Mucosa of stomach (tissue), 1 donor: Measurements from ENCODE around the gene NUDT19.
"Not testable (repeated sequence)": the region's sequence is repeated elsewhere in the genome, so short reads cannot be mapped to it uniquely, and the experiment has no call there.

Source experiments
- H3K27me3 ChIP-seq: one replicate; pipeline ENCODE4 v1.7.0; 2013; ENCODE audit warnings: mild to moderate bottlenecking, low read length; ENCODE audit not compliant: control insufficient read depth, insufficient read depth
- H3K36me3 ChIP-seq: one replicate; pipeline ENCODE4 v1.7.0; 2013; ENCODE audit warnings: low read length; ENCODE audit not compliant: control insufficient read depth, insufficient read depth
- H3K4me1 ChIP-seq: one replicate; pipeline ENCODE4 v1.7.0; 2013; ENCODE audit warnings: mild to moderate bottlenecking, low read length; ENCODE audit not compliant: control insufficient read depth, insufficient read depth
- H3K4me3 ChIP-seq: one replicate; pipeline ENCODE4 v1.7.0; 2013; ENCODE audit warnings: low read length
- H3K9ac ChIP-seq: one replicate; pipeline ENCODE4 v1.7.0; 2013; ENCODE audit warnings: mild to moderate bottlenecking, low read length, moderate library complexity
- H3K9me3 ChIP-seq: one replicate; pipeline ENCODE4 v1.7.0; 2013; ENCODE audit warnings: mild to moderate bottlenecking, low read length, moderate library complexity; ENCODE audit not compliant: control insufficient read depth
- donor health status: Pancreatic carcinoma.

NUDT19 gene

DNA sequence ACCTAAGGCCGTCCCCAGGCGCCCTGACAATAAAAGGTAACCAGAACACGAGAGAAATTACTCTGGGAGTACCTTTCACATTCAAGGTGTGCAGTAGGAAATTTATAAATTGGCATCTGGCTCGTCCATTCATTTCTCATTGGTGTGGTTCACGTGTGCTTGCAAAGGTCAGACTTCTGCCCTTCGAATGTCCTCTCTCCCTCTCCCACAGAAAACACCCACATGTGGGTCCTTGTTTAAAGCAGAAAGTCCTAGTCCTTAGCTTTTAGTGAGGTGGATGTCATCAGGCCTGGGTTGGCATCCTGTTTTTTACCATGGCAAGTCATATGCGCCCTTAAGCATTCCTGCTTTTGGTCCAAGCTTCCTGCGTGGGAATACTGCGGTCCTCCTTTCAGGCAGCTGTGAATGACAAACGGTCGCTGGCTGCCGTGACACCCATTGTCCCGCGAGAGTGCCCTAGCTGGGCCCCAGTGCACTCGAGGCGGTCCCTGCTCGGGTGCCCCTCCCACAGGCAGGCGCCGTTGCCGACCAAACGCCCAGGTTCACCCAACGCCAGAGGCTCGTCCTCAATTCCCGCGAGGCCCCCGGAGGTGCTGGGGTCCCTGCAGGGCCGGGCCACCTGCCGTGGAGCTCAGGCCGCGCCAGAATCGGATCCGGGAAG lies at the start of gene NUDT19:
Gene NUDT19 (plus strand): TSS at position 531 of the 661 bp plus-strand sequence. CDS start 140 bp downstream, outside the sequence.
- H3K4me1 ChIP-seq, result peaks cover 12% of the 10 kb centered on the region
- H3K9me3 ChIP-seq, result no peaks in the 10 kb centered on the region
- peaks cover 14% of the 10 kb centered on the region for H3K27me3 ChIP-seq
- H3K9ac ChIP-seq, result peak within 1 kb of the TSS; percentile 66
- H3K36me3 ChIP-seq, result no peaks in the 10 kb centered on the region
- H3K4me3 ChIP-seq, result peak within 1 kb of the TSS; percentile 51

DNA sequence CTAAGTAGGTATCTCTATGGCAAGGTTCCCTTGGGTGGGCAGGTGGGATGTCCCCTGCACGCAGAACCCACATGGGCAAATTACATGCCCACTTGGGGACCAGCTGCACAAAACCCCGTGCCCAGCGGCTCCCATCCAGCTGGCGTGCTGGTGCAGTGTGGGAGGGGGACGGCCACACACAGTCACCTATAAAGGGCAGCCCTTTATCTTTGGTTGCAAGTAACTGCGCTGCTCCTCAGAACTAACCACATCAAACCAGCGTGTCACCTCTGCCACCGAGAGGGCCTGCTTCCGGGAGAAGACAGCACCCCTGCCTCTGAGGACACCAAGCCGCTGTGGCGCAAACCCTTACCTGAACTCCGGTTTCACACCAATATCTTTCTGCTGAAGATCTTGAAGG lies 48.9 kb upstream of the NUDT19 start:
- Histone ChIP-seq H3K27me3 (no peaks in the 10 kb centered on the region), H3K36me3 (no peaks in the 10 kb centered on the region), H3K9ac (no peak overlapping the region), H3K4me1 (no peaks in the 10 kb centered on the region), H3K4me3 (no peak overlapping the region), H3K9me3 (no peaks in the 10 kb centered on the region)

DNA sequence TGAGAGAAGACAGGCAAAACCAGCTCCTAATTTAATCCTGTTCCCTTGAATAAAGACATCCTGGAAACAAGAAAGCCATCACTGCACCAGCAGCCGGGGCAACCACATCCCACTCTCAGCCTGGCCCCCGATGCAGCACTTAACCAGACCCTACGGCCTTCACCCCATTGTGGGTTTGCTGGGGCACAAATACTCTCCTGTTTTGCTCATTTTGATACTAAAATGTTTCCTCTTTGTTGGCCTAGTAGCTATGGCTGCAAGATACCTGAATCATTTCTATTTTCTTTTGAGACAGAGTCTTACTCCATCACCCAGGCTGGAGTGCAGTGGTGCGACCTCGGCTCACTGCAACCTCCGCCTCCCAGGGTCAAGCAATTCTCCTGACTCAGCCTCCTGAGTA lies 45.1 kb upstream of the NUDT19 start:
- Histone ChIP-seq H3K9ac (no peak overlapping the region), H3K27me3 (no peaks in the 10 kb centered on the region), H3K36me3 (no peaks in the 10 kb centered on the region), H3K9me3 (no peaks in the 10 kb centered on the region), H3K4me1 (no peaks in the 10 kb centered on the region), H3K4me3 (no peak overlapping the region)

DNA sequence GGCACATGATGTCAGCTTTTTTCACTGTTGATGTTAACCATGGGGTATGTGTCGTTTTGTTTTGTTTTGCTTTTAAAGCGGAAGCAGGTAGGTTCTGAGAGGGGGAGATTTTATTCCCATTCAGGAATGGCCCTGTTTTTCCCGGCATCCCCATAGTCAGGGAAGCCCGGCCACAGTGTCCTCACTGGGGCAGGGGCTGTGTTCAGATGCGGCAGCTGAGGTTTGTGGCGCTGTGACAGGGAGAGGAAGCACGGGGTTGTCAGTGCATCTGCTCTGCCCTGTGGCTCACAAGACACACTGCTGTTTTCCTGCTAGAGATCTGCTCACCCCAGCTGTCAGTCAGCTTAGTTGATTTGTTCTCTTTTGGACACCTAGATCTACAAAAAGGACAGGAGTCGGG lies 44.3 kb upstream of the NUDT19 start:
- no peaks in the 10 kb centered on the region for H3K9me3 ChIP-seq
- H3K9ac ChIP-seq, result no peak overlapping the region
- H3K36me3 ChIP-seq, result no peaks in the 10 kb centered on the region
- no peaks in the 10 kb centered on the region for H3K4me1 ChIP-seq
- no peaks in the 10 kb centered on the region for H3K27me3 ChIP-seq
- H3K4me3 ChIP-seq, result no peak overlapping the region

DNA sequence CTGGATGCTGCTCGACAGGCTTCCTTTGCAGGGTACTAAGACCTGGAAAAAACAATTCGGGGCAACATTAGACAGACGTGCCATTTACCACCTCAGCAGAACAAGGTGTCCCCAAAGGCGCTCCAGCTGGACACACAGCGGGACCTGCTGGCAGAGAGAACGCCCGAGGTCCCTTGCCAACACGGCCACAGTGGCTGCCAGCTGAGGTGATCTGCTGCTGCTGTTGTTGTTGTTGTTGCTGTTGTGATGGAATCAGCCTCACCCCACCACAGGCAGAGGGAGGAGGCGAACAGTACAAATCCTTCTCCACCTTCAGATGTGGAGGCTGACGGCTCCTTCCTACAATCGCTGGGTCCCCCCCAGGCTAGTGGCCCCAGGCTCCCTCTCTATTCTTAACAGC lies 41.9 kb upstream of the NUDT19 start:
- Histone ChIP-seq H3K9ac (no peak overlapping the region), H3K4me3 (no peak overlapping the region), H3K9me3 (no peaks in the 10 kb centered on the region), H3K36me3 (no peaks in the 10 kb centered on the region), H3K27me3 (no peaks in the 10 kb centered on the region), H3K4me1 (peaks cover 4% of the 10 kb centered on the region)

DNA sequence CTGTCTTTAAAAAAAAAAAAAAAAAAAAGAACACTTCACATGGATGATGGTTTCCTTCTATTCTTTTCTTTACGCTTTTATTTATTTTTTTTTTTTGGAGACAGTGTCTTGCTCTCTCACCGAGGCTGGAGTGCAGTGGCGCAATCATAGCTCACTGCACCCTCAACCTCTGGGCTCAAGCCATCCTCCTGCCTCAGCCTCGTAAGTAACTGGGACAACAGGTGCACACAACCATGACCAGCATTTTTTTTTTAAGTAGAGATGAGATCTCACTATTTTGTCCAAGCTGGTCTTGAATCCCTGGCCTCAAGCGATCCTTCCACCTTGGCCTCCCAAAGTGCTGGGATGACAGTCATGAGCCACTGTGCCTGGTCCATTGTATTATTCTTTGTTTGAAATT lies 41.0 kb upstream of the NUDT19 start:
- Histone ChIP-seq H3K9me3 (no peaks in the 10 kb centered on the region), H3K27me3 (no peaks in the 10 kb centered on the region), H3K36me3 (no peaks in the 10 kb centered on the region), H3K4me1 (peaks cover 4% of the 10 kb centered on the region), H3K9ac (no peak overlapping the region), H3K4me3 (no peak overlapping the region)

DNA sequence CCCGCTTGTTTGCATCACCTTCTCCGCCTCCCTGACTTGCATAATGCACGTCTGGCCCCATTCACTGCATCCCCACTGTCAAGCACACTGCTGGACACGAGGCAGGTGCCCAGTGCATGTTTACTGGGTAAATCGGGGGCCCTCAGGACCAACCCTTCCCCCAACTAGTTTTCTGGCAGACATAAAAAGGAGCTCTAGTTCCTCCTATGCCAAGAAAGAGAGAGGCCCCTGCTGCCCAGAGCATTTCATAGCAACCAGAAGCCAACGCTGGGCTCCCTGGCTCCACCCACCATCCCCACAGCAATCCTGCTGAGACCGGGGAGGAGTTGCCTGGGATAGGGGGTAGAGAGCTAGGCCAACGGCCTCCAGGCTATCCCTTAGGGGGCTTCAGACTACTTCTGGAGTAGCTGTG lies 39.9 kb upstream of the NUDT19 start:
- no peak overlapping the region for H3K9ac ChIP-seq
- H3K9me3 ChIP-seq, result no peaks in the 10 kb centered on the region
- no peaks in the 10 kb centered on the region for H3K27me3 ChIP-seq
- H3K36me3 ChIP-seq, result no peaks in the 10 kb centered on the region
- H3K4me1 ChIP-seq, result peaks cover 4% of the 10 kb centered on the region
- no peak overlapping the region for H3K4me3 ChIP-seq

DNA sequence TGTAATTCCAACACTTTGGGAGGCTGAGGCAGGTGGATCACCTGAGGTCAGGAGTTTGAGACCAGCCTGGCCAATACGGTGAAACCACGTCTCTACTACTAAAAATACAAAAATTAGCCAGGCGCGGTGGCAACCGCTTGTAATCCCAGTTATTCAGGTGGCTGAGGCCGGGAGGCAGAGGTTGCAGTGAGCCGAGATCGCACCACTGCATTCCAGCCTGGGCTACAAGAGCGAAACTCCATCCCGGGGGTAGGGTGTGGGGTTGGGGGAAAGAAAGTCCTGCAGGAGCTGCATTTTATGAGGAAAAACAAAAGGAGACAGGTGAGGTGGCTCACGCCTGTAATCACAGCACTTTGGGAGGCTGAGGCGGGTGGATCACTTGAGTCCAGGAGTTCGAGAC lies 39.3 kb upstream of the NUDT19 start:
- H3K36me3 ChIP-seq, result not testable (repeated sequence)

DNA sequence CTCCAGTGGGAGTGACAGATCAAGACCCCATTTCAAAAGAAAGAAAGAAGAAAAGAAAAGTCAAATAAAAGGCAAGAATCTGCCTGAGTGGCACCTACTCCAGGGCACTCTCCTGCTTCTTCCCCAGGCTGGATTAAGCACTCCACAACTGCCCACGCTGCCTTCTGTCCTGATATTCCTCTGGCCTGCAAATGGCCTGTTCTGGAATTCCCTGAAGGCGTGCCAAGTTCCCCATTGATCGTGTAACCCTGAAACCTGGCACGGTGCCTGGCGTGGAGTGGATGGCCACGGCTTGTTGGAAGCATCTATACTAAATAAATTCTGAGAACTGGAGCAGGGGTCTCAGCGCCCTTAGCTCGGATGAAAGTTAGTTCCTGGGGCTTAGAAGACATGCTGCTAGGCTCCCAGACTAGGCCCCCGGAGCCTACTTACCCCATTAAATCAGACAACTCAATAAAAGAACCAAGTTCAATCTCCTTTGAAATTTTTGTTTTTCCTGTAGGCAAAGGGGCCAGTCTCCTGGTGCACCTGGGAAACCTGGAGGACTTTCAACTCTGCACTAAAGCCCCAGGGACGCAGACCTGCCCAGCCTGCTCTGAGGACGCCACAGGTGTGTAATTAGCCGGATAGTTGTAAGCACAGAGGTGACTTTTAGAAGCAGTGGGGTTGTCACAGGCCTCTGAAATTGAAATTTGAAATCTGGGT lies 38.6 kb upstream of the NUDT19 start:
- Histone ChIP-seq H3K4me3 (no peak overlapping the region), H3K36me3 (no peaks in the 10 kb centered on the region), H3K4me1 (peaks cover 4% of the 10 kb centered on the region), H3K9ac (no peak overlapping the region), H3K9me3 (no peaks in the 10 kb centered on the region), H3K27me3 (no peaks in the 10 kb centered on the region)

More for the DNA sequence above, 39.3 kb upstream of the NUDT19 start:
- H3K9ac ChIP-seq, H3K4me1 ChIP-seq, H3K4me3 ChIP-seq, H3K9me3 ChIP-seq, H3K27me3 ChIP-seq: not testable (repeated sequence)

DNA sequence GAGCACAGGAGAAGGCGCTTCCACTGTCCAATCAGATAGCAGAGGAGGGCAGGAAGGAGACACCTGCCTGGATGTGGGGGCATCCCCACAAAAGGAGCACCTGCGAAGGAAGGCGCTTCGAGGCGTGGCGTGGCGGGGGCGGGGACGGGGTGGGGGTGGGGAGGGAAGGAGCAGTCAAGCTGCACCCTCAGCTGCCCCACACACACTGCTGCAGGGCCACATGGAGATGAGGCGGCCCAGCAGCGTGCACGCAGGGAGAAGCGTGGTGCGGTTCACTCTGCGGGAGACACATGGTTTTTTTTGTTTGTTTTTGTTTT lies 38.1 kb upstream of the NUDT19 start:
- no peak overlapping the region for H3K9ac ChIP-seq
- peaks cover 4% of the 10 kb centered on the region for H3K4me1 ChIP-seq
- H3K9me3 ChIP-seq, result no peaks in the 10 kb centered on the region
- no peaks in the 10 kb centered on the region for H3K27me3 ChIP-seq
- no peak overlapping the region for H3K4me3 ChIP-seq
- no peaks in the 10 kb centered on the region for H3K36me3 ChIP-seq

DNA sequence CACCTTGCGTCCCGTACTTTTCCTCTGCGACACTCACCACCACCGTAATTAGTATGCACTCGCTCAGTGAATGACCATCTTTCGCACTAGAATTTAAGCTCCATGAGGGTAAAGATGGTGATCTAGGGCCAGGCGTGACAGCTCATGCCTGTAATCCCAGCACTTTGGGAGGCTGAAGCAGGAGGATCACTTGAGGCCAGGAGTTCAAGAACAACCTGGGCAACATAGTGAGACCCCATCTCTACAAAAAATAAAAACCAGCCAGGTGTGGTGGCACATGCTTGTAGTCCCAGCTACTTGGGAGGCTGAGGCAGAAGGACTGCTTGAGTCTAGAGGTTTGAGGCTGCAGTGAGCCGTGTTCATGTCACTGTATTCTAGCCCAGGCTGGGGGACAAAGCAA lies 35.2 kb upstream of the NUDT19 start:
- not testable (repeated sequence) for H3K36me3 ChIP-seq

DNA sequence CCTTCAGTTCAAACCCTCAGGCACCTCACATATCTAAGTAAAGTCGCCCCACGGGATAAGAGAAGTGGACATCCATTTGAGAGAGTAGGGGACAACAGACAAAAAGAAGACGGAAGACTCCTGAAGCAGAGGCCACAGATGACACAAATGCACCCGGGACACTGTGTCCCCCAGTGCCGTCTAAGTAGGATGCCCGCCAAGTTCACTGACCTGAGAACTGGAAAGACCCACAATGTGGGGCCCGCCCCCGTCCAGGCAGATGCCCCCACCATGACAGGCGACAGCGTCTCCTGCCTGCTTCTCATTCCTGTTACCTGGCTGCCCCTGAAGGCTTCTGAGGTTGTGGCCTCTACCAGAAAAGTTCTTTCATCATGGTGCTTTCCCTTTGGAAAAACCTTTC lies 33.5 kb upstream of the NUDT19 start:
- Histone ChIP-seq H3K9ac (no peak overlapping the region), H3K36me3 (no peaks in the 10 kb centered on the region), H3K27me3 (no peaks in the 10 kb centered on the region), H3K4me3 (no peak overlapping the region), H3K9me3 (no peaks in the 10 kb centered on the region), H3K4me1 (peaks cover 1% of the 10 kb centered on the region)

More for the DNA sequence above, 35.2 kb upstream of the NUDT19 start:
- H3K4me3 ChIP-seq, H3K4me1 ChIP-seq, H3K9me3 ChIP-seq, H3K27me3 ChIP-seq, H3K9ac ChIP-seq: not testable (repeated sequence)
